MM.1S (cell line): ENCODE data around the gene CRKL.

ENCODE experiments used
- DNase-seq: peaks from one replicate; pipeline ENCODE4 v3.0.0-alpha.2; 2015
- H2AFZ ChIP-seq: fragments of 300-600 bp; sonication (generic); 2 replicates; pipeline ENCODE4 v1.6.0; 2016; ENCODE audit warnings: antibody characterized with exemption, low read length
- H3F3A ChIP-seq: fragments of 300-600 bp; sonication (generic); 2 replicates; pipeline ENCODE4 v1.6.1; 2016; ENCODE audit warnings: mild to moderate bottlenecking, antibody characterized with exemption, low read length, moderate library complexity, mixed read lengths; ENCODE audit not compliant: insufficient read depth
- H3K27ac ChIP-seq: fragments of 300-600 bp; sonication (generic); 2 replicates; pipeline ENCODE4 v1.5.1; 2016; ENCODE audit warnings: mild to moderate bottlenecking, low read length
- H3K27me3 ChIP-seq: fragments of 300-600 bp; sonication (generic); replicated peaks from 2 replicates; pipeline ENCODE4 v1.6.0; 2016; ENCODE audit warnings: low read length; ENCODE audit not compliant: insufficient read depth
- H3K36me3 ChIP-seq: fragments of 300-600 bp; sonication (generic); replicated peaks from 2 replicates; pipeline ENCODE4 v1.6.1; 2016; ENCODE audit warnings: mild to moderate bottlenecking, low read length, mixed read lengths; ENCODE audit not compliant: insufficient read depth
- H3K4me1 ChIP-seq: fragments of 300-600 bp; sonication (generic); 2 replicates; pipeline ENCODE4 v1.6.1; 2016; ENCODE audit warnings: low read length, mixed read lengths
- H3K4me2 ChIP-seq: fragments of 300-600 bp; sonication (generic); 2 replicates; pipeline ENCODE4 v1.6.0; 2016; ENCODE audit warnings: low read depth, low read length
- H3K4me3 ChIP-seq: fragments of 300-600 bp; sonication (generic); 2 replicates; pipeline ENCODE4 v1.5.1; 2016; ENCODE audit warnings: low read length, mixed read lengths
- H3K79me2 ChIP-seq: fragments of 300-600 bp; sonication (generic); 2 replicates; pipeline ENCODE4 v1.6.1; 2016; ENCODE audit warnings: mixed run types, low read length, mixed read lengths
- H3K9ac ChIP-seq: fragments of 300-600 bp; sonication (generic); 2 replicates; pipeline ENCODE4 v1.6.1; 2016; ENCODE audit warnings: low read length, mixed read lengths
- H3K9me2 ChIP-seq: fragments of 300-600 bp; sonication (generic); replicated peaks from 2 replicates; pipeline ENCODE4 v1.6.1; 2016; ENCODE audit warnings: mild to moderate bottlenecking, low read length, mixed read lengths; ENCODE audit not compliant: insufficient read depth
- H3K9me3 ChIP-seq: fragments of 300-600 bp; sonication (generic); replicated peaks from 2 replicates; pipeline ENCODE4 v1.6.1; 2016; ENCODE audit warnings: mild to moderate bottlenecking, low read length, mixed read lengths; ENCODE audit not compliant: insufficient read depth
- H4K20me1 ChIP-seq: fragments of 300-600 bp; sonication (generic); 2 replicates; pipeline ENCODE4 v1.6.1; 2016; ENCODE audit warnings: mild to moderate bottlenecking, low read length, moderate library complexity, mixed read lengths; ENCODE audit not compliant: insufficient read depth
- EZH2 ChIP-seq: fragments of 300-600 bp; sonication (generic); optimal IDR thresholded peaks from 2 replicates; pipeline ENCODE3; 2017; ENCODE audit warnings: low read depth, mild to moderate bottlenecking, antibody characterized with exemption, low read length, mixed read lengths
- EZH2phosphoT487 ChIP-seq: fragments of 300-600 bp; sonication (generic); IDR thresholded peaks from 2 replicates; pipeline ENCODE4 v1.6.1; 2018; ENCODE audit warnings: antibody characterized with exemption, low read length
- TF ChIP-seq, protein P1 (sequence below): fragments of 300-600 bp; sonication (generic); IDR thresholded peaks from 2 replicates; pipeline ENCODE4 v1.5.1; 2016; ENCODE audit warnings: antibody characterized with exemption, low read length, mixed read lengths

Gene CRKL

GRCh38 chr22:20944042-20944441, 26.8 kb downstream of the CRKL start:
- no peak overlapping the region for H3K4me3 ChIP-seq
- no peak overlapping the region for H3K4me2 ChIP-seq
- H3K79me2 ChIP-seq, result peaks cover 98% of the 10 kb centered on the region
- no peaks in the 10 kb centered on the region for H3K9me3 ChIP-seq
- no peaks in the 10 kb centered on the region for H3F3A ChIP-seq
- H3K9ac ChIP-seq, result no peak overlapping the region
- no peak for DNase-seq
- H3K4me1 ChIP-seq, result no peaks in the 10 kb centered on the region
- TF ChIP-seq EZH2phosphoT487, result no peak
- no peak for TF ChIP-seq EZH2
- H2AFZ ChIP-seq, result no peak overlapping the region
- H3K27ac ChIP-seq, result no peak overlapping the region
- no peaks in the 10 kb centered on the region for H3K9me2 ChIP-seq
- H3K36me3 ChIP-seq, result no peaks in the 10 kb centered on the region
- H3K27me3 ChIP-seq, result no peaks in the 10 kb centered on the region
- H4K20me1 ChIP-seq, result peaks cover 78% of the 10 kb centered on the region

DNA sequence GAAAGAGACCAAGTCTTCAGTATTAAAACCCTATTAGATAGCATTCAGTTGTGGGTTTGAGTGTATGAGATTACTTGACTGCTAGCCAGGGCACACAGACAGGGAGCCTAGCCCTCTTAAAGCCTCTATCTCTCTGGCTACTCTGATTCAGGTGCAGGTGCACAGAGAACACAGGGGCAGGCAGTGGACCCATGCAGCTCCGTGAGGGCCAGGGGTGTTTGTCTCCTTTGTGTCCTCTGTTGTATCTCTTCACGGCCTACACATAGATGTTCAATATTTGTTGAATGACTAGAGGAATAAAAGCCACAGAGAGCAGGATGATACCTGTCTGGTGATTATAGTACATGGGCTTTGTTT, 28.3 kb downstream of the CRKL start:
- Histone ChIP-seq H3K9me3 (no peaks in the 10 kb centered on the region), H4K20me1 (peaks cover 74% of the 10 kb centered on the region), H3K9ac (no peak overlapping the region), H3K4me1 (no peaks in the 10 kb centered on the region), H3K27me3 (no peaks in the 10 kb centered on the region), H3K79me2 (peaks cover 98% of the 10 kb centered on the region), H3K27ac (no peak overlapping the region), H3F3A (no peaks in the 10 kb centered on the region), H3K9me2 (no peaks in the 10 kb centered on the region), H2AFZ (no peak overlapping the region), H3K36me3 (peaks cover 7% of the 10 kb centered on the region; the same call in 1 of the 2 replicates), H3K4me3 (no peak overlapping the region), H3K4me2 (no peak overlapping the region)
- DNase-seq, result no peak
- TF ChIP-seq, protein P1, sequence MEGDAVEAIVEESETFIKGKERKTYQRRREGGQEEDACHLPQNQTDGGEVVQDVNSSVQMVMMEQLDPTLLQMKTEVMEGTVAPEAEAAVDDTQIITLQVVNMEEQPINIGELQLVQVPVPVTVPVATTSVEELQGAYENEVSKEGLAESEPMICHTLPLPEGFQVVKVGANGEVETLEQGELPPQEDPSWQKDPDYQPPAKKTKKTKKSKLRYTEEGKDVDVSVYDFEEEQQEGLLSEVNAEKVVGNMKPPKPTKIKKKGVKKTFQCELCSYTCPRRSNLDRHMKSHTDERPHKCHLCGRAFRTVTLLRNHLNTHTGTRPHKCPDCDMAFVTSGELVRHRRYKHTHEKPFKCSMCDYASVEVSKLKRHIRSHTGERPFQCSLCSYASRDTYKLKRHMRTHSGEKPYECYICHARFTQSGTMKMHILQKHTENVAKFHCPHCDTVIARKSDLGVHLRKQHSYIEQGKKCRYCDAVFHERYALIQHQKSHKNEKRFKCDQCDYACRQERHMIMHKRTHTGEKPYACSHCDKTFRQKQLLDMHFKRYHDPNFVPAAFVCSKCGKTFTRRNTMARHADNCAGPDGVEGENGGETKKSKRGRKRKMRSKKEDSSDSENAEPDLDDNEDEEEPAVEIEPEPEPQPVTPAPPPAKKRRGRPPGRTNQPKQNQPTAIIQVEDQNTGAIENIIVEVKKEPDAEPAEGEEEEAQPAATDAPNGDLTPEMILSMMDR, result no peak
- TF ChIP-seq EZH2phosphoT487, result no peak
- no peak for TF ChIP-seq EZH2

GRCh38 chr22:20946080-20946986, 29.1 kb downstream of the CRKL start:
- Histone ChIP-seq H4K20me1 (peaks cover 74% of the 10 kb centered on the region), H3K27ac (no peak overlapping the region), H3K4me3 (no peak overlapping the region), H3K36me3 (peaks cover 9% of the 10 kb centered on the region; the same call in 1 of the 2 replicates), H3K27me3 (no peaks in the 10 kb centered on the region), H3K9me2 (no peaks in the 10 kb centered on the region), H3K79me2 (peaks cover 99% of the 10 kb centered on the region), H3K4me1 (no peaks in the 10 kb centered on the region), H3K9ac (no peak overlapping the region), H3K4me2 (no peak overlapping the region), H3F3A (no peaks in the 10 kb centered on the region), H2AFZ (no peak overlapping the region), H3K9me3 (no peaks in the 10 kb centered on the region)
- no peak for DNase-seq
- TF ChIP-seq EZH2phosphoT487, result no peak
- TF ChIP-seq, protein P1, result no peak
- no peak for TF ChIP-seq EZH2

DNA sequence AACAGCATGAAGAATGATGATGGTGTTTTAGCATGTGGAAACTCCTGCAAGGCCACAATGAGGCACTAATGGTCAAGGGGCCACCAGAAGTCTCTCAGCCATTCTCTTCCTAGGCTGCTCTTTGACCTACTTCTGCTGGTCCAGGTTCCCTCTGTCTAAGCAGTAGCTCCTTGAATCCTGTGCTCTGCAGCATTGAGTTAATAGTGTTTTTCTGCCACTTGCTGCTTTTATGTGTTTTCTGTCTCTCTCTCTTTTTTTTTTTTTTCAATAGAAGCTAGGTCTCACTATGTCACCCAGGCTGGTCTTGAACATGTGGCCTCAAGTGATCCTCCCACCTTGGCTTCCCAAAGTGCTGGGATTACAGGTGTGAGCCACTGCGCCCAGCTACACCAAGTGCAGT, 29.8 kb downstream of the CRKL start:
- no peaks in the 10 kb centered on the region for H3K4me1 ChIP-seq
- no peak for DNase-seq
- peaks cover 9% of the 10 kb centered on the region; the same call in 1 of the 2 replicates for H3K36me3 ChIP-seq
- H2AFZ ChIP-seq, result no peak overlapping the region
- H3K9me2 ChIP-seq, result no peaks in the 10 kb centered on the region
- no peak for TF ChIP-seq EZH2phosphoT487
- TF ChIP-seq EZH2, result no peak
- TF ChIP-seq, protein P1, result no peak
- H4K20me1 ChIP-seq, result peaks cover 70% of the 10 kb centered on the region
- no peak overlapping the region for H3K4me3 ChIP-seq
- H3K27ac ChIP-seq, result no peak overlapping the region
- no peaks in the 10 kb centered on the region for H3F3A ChIP-seq
- H3K9me3 ChIP-seq, result no peaks in the 10 kb centered on the region
- peaks cover 100% of the 10 kb centered on the region for H3K79me2 ChIP-seq
- no peak overlapping the region for H3K4me2 ChIP-seq
- H3K9ac ChIP-seq, result no peak overlapping the region
- no peaks in the 10 kb centered on the region for H3K27me3 ChIP-seq
